Astrocyte (in vitro differentiated cells and primary cell): ENCODE data around the gene DAG1. TPM values are rescaled to one million over a fixed set of nuclear protein-coding genes. Genes with fewer than 3 reads are reported as not detected.
A peak's percentile ranks its signal among the peaks of the same experiment; 100 is the strongest.

ENCODE experiments used
- DNase-seq: peaks from one replicate; pipeline ENCODE4 v3.0.0-alpha.2; 2010; ENCODE audit warnings: low read depth
- FAIRE-seq: peaks from 2 replicates; lab custom pipeline; 2011; peaks lifted over from hg19 to GRCh38; lab: Jason Lieb, UNC
- H2AFZ ChIP-seq: 2 replicates; pipeline ENCODE4 v1.6.0; 2012; ENCODE audit warnings: low read depth, low read length, inconsistent platforms
- H3K27ac ChIP-seq: 2 replicates; pipeline ENCODE4 v1.5.1; 2011; ENCODE audit warnings: low read depth, low read length, inconsistent platforms
- H3K27me3 ChIP-seq: 2 replicates; pipeline ENCODE4 v1.6.0; 2011; ENCODE audit warnings: low read length, inconsistent platforms; ENCODE audit not compliant: insufficient read depth
- H3K36me3 ChIP-seq: 2 replicates; pipeline ENCODE4 v1.5.1; 2011; ENCODE audit warnings: low read length, inconsistent platforms; ENCODE audit not compliant: insufficient read depth
- H3K4me1 ChIP-seq: 2 replicates; pipeline ENCODE4 v1.5.1; 2011; ENCODE audit warnings: low read length, inconsistent platforms; ENCODE audit not compliant: insufficient read depth
- H3K4me2 ChIP-seq: 2 replicates; pipeline ENCODE4 v1.6.0; 2012; ENCODE audit warnings: low read length, inconsistent platforms
- H3K4me3 ChIP-seq: 2 replicates; pipeline ENCODE4 v1.5.1; 2011; ENCODE audit warnings: low read depth, mild to moderate bottlenecking, low read length, inconsistent platforms; ENCODE audit not compliant: insufficient read depth
- H3K79me2 ChIP-seq: 2 replicates; pipeline ENCODE4 v1.6.0; 2012; ENCODE audit warnings: mild to moderate bottlenecking, low read length, inconsistent platforms; ENCODE audit not compliant: insufficient read depth
- H3K9ac ChIP-seq: 2 replicates; pipeline ENCODE4 v1.6.0; 2012; ENCODE audit warnings: mild to moderate bottlenecking, low read length, inconsistent platforms
- H3K9me3 ChIP-seq: 2 replicates; pipeline ENCODE4 v1.5.1; 2012; ENCODE audit warnings: low read depth, mild to moderate bottlenecking, low read length, inconsistent platforms; ENCODE audit not compliant: insufficient read depth
- H4K20me1 ChIP-seq: 2 replicates; pipeline ENCODE4 v1.6.0; 2012; ENCODE audit warnings: low read length, inconsistent platforms; ENCODE audit not compliant: insufficient read depth
- H3K27ac Mint-ChIP-seq: one replicate; pipeline ENCODE4 v1.8.0; 2021; ENCODE audit warnings: mild to moderate bottlenecking, mixed read lengths; ENCODE audit not compliant: unreplicated experiment
- H3K27me3 Mint-ChIP-seq: one replicate; pipeline ENCODE4 v1.8.0; 2021; ENCODE audit warnings: low read depth, mixed read lengths; ENCODE audit not compliant: unreplicated experiment
- H3K36me3 Mint-ChIP-seq: one replicate; pipeline ENCODE4 v1.8.0; 2021; ENCODE audit warnings: low read depth, mixed read lengths; ENCODE audit not compliant: unreplicated experiment
- H3K4me1 Mint-ChIP-seq: one replicate; pipeline ENCODE4 v1.8.0; 2021; ENCODE audit warnings: low read depth, mixed read lengths; ENCODE audit not compliant: unreplicated experiment
- H3K4me3 Mint-ChIP-seq: one replicate; pipeline ENCODE4 v1.8.0; 2021; ENCODE audit warnings: mild to moderate bottlenecking, moderate library complexity, mixed read lengths; ENCODE audit not compliant: unreplicated experiment
- H3K9me3 Mint-ChIP-seq: one replicate; pipeline ENCODE4 v1.8.0; 2021; ENCODE audit warnings: mild to moderate bottlenecking, mixed read lengths; ENCODE audit not compliant: unreplicated experiment
- CTCF ChIP-seq: IDR thresholded peaks from 2 replicates; pipeline ENCODE4 v1.5.1; 2011; ENCODE audit warnings: low read depth, mild to moderate bottlenecking, inconsistent platforms, low read length, moderate library complexity; ENCODE audit not compliant: insufficient read depth
- EZH2 ChIP-seq: IDR thresholded peaks from 2 replicates; pipeline ENCODE4 v1.6.1; 2012; ENCODE audit warnings: mild to moderate bottlenecking, low read length, inconsistent platforms; ENCODE audit not compliant: insufficient read depth
- total RNA-seq: library from RNA; stranded (reverse); gene quantifications from 2 replicates; pipeline ENCODE4 v1.2.1, GENCODE V29; 2021

DAG1 gene
- total RNA-seq, 1 donor from 2014 or later: 84.3 TPM

GRCh38 chr3:49512781-49513355, 42.8 kb downstream of the DAG1 start:
- DNase-seq (no peak), FAIRE-seq (no peak)
- Histone ChIP-seq H3K36me3 (peaks cover 16% of the 10 kb centered on the region), H3K27ac (no peak overlapping the region), H3K79me2 (no peaks in the 10 kb centered on the region), H4K20me1 (peaks cover 7% of the 10 kb centered on the region), H3K4me3 (no peak overlapping the region), H3K27me3 (no peaks in the 10 kb centered on the region), H3K9ac (no peak overlapping the region), H3K4me2 (no peak overlapping the region), H2AFZ (no peak overlapping the region), H3K4me1 (no peaks in the 10 kb centered on the region), H3K9me3 (no peaks in the 10 kb centered on the region)
- Mint-ChIP-seq H3K27me3 (no peaks in the 10 kb centered on the region), H3K27ac (no peak overlapping the region), H3K4me1 (no peaks in the 10 kb centered on the region), H3K36me3 (peaks cover 14% of the 10 kb centered on the region), H3K9me3 (no peaks in the 10 kb centered on the region), H3K4me3 (no peak overlapping the region)
- TF ChIP-seq EZH2 (no peak), CTCF (no peak)

GRCh38 chr3:49513494-49514124, 43.5 kb downstream of the DAG1 start:
- peaks cover 20% of the 10 kb centered on the region for H3K36me3 Mint-ChIP-seq
- no peak overlapping the region for H3K27ac Mint-ChIP-seq
- H4K20me1 ChIP-seq: peaks cover 8% of the 10 kb centered on the region
- no peak for TF ChIP-seq EZH2
- TF ChIP-seq CTCF: no peak
- no peaks in the 10 kb centered on the region for H3K27me3 Mint-ChIP-seq
- no peaks in the 10 kb centered on the region for H3K79me2 ChIP-seq
- DNase-seq: no peak
- no peaks in the 10 kb centered on the region for H3K4me1 ChIP-seq
- H3K9me3 ChIP-seq: no peaks in the 10 kb centered on the region
- no peak overlapping the region for H3K4me3 Mint-ChIP-seq
- peaks cover 16% of the 10 kb centered on the region for H3K36me3 ChIP-seq
- H3K9me3 Mint-ChIP-seq: no peaks in the 10 kb centered on the region
- H3K4me2 ChIP-seq: no peak overlapping the region
- no peaks in the 10 kb centered on the region for H3K27me3 ChIP-seq
- H2AFZ ChIP-seq: no peak overlapping the region
- H3K27ac ChIP-seq: no peak overlapping the region
- H3K4me3 ChIP-seq: no peak overlapping the region
- H3K9ac ChIP-seq: no peak overlapping the region
- FAIRE-seq: peak; percentile 20
- no peaks in the 10 kb centered on the region for H3K4me1 Mint-ChIP-seq

GRCh38 chr3:49518016-49518415, 47.9 kb downstream of the DAG1 start:
- peaks cover 22% of the 10 kb centered on the region for H4K20me1 ChIP-seq
- Mint-ChIP-seq H3K27me3 (no peaks in the 10 kb centered on the region), H3K4me1 (peaks cover 10% of the 10 kb centered on the region), H3K36me3 (peaks cover 18% of the 10 kb centered on the region), H3K4me3 (no peak overlapping the region), H3K27ac (no peak overlapping the region), H3K9me3 (no peaks in the 10 kb centered on the region)
- H3K4me1 ChIP-seq: no peaks in the 10 kb centered on the region
- H3K9ac ChIP-seq: no peak overlapping the region
- no peak for TF ChIP-seq EZH2
- no peak for TF ChIP-seq CTCF
- H2AFZ ChIP-seq: no peak overlapping the region
- H3K4me3 ChIP-seq: no peak overlapping the region
- H3K27me3 ChIP-seq: no peaks in the 10 kb centered on the region
- H3K79me2 ChIP-seq: no peaks in the 10 kb centered on the region
- H3K4me2 ChIP-seq: no peak overlapping the region
- peaks cover 9% of the 10 kb centered on the region for H3K36me3 ChIP-seq
- FAIRE-seq: no peak
- no peaks in the 10 kb centered on the region for H3K9me3 ChIP-seq
- H3K27ac ChIP-seq: no peak overlapping the region
- no peak for DNase-seq
